Psoas muscle (tissue), 8 donors: ENCODE results near the gene GALT. TPM values are rescaled to one million over a fixed set of nuclear protein-coding genes. Genes with fewer than 3 reads are reported as not detected.

ENCODE experiments used
- ATAC-seq, 4 donors: fragments of 200-7000 bp; cut with Tn5 transposase; one replicate each; pipeline ENCODE4 v1.9.1; 2020; ENCODE audit warnings: moderate library complexity in 3 of 4, mild to moderate bottlenecking in 2 of 4
- DNase-seq, 2 donors: peaks; one replicate each; pipeline ENCODE4 v3.0.0-alpha.2; 2020
- H3K27ac ChIP-seq: fragments of 200-600 bp; one replicate; pipeline ENCODE4 v1.8.0; 2022
- H3K27me3 ChIP-seq, 3 donors: fragments of 200-600 bp in 1 of 3; one replicate each; pipeline versions ENCODE4 v1.6.1 to v1.8.0; 2013 to 2022; ENCODE audit warnings: low read length in 2 of 3, mild to moderate bottlenecking in 2 of 3, moderate library complexity in 1 of 3; ENCODE audit not compliant: insufficient read depth in 3 of 3
- H3K36me3 ChIP-seq, 2 donors: fragments of 200-600 bp in 1 of 2; one replicate each; pipeline versions ENCODE4 v1.6.1 to v1.8.0; 2013 to 2022; ENCODE audit warnings: low read depth in 1 of 2, mild to moderate bottlenecking in 1 of 2, moderate library complexity in 1 of 2; ENCODE audit not compliant: insufficient read depth in 1 of 2
- H3K4me1 ChIP-seq: fragments of 200-600 bp; one replicate; pipeline ENCODE4 v1.8.0; 2022
- H3K4me3 ChIP-seq: fragments of 200-600 bp; one replicate; pipeline ENCODE4 v1.8.0; 2022; ENCODE audit warnings: mild to moderate bottlenecking
- H3K9me3 ChIP-seq: fragments of 200-600 bp; one replicate; pipeline ENCODE4 v1.8.0; 2022
- CTCF ChIP-seq: fragments of 200-600 bp; IDR thresholded peaks from one replicate; pipeline ENCODE4 v1.8.0; 2022; ENCODE audit warnings: antibody characterized with exemption
- WGBS, 3 donors: extraction: QIAGEN DNeasy Blood & Tissue Kit; methylation state at CpG; one replicate each; pipeline versions ENCODE4 v1.1.6 to v1.1.7; 2013; 5-methylcytosine and 5-hydroxymethylcytosine counted together
- intact Hi-C, 2 donors: fragments of 100-400 bp; cut with DNase I; formaldehyde crosslinking; loops; one replicate each; pipeline versions ENCODE4 v1.11.0 to v1.14.2; 2022
- polyA plus RNA-seq, 3 donors: library from polyadenylated mRNA; stranded (reverse); fragments of 200-250 nt; gene quantifications; one replicate each; pipeline ENCODE4 v1.2.3, GENCODE V29; 2013
- total RNA-seq, 4 donors: library from RNA; stranded (reverse); fragmentation: NEBNext Ultra II Directional in 2 of 4; extraction: Animal tissue kit (Norgen Biotek cat#: 25700) in 2 of 4; gene quantifications; one replicate each; pipeline versions ENCODE4 v1.2.1 to v1.2.4, GENCODE V29; 2021 to 2023
- donor health status: healthy with polysubstance abuse.
- donor health status: DM: no; HTN: no; CAD: no; lungs with moderate emphysema.
- donor health status: Bipolar disorder and iron deficiency.
- donor health status: healthy.
- donor health status: DM: yes; HTN: yes; CAD: no.
- donor health status: DM: no; HTN: no; CAD: no.
- donor health status: DM: no; HTN: no; CAD: no.
- donor health status: DM: yes; HTN: yes; CAD: no.

GALT gene
- total and polyA plus RNA-seq, 7 donors: 9.5 to 40.6 (median 17.7) TPM

GRCh38 chr9:34634551-34635248, 11.8 kb upstream of the GALT start:
- DNase-seq: peak in 1 of 2 donors; percentile 0
- intact Hi-C loops: no loop called here
- WGBS, 3 donors: 44 to 66% (median 50%) methylated on average over 3 of the region's 3 CpGs

GRCh38 chr9:34635556-34635955, 10.9 kb upstream of the GALT start:
- Histone ChIP-seq H3K4me3 (no peak overlapping the region), H3K9me3 (no peaks in the 10 kb centered on the region), H3K4me1 (peaks cover 26% of the 10 kb centered on the region), H3K27me3 (no peaks in the 10 kb centered on the region), H3K27ac (no peak overlapping the region), H3K36me3 (peaks cover 0 to 12% of the 10 kb centered on the region in 2 donors)
- WGBS, 3 donors: 85 to 93% (median 87%) methylated on average over 14 of the region's 14 CpGs
- intact Hi-C loops: no loop called here
- ATAC-seq (no peak), DNase-seq (peak in 1 of 2 donors; percentile 8)
- no peak for TF ChIP-seq CTCF

More at GRCh38 chr9:34634551-34635248, 11.8 kb upstream of the GALT start:
- Histone ChIP-seq H3K27ac (no peak overlapping the region), H3K4me3 (no peak overlapping the region), H3K27me3 (peaks cover 0 to 6% (median 0%) of the 10 kb centered on the region in 3 donors), H3K4me1 (peaks cover 26% of the 10 kb centered on the region), H3K36me3 (peaks cover 0 to 12% of the 10 kb centered on the region in 2 donors), H3K9me3 (no peaks in the 10 kb centered on the region)
- ATAC-seq: no peak
- no peak for TF ChIP-seq CTCF

- Histone ChIP-seq H3K4me1 (peaks cover 26% of the 10 kb centered on the region), H3K4me3 (peak overlapping the region; percentile 94), H3K27me3 (no peaks in the 10 kb centered on the region), H3K36me3 (peaks cover 0 to 12% of the 10 kb centered on the region in 2 donors), H3K27ac (peak overlapping the region; percentile 91), H3K9me3 (no peaks in the 10 kb centered on the region)
- no peak for DNase-seq
- ATAC-seq: no peak
- 5% methylated on average over 22 to 23 of the region's 23 CpGs for WGBS, 3 donors
- intact Hi-C loops: no loop called here
- no peak for TF ChIP-seq CTCF
These were observed 9.6 kb upstream of the GALT start for GRCh38 chr9:34636791-34637355.

- DNase-seq (peak; percentile 96 to 97), ATAC-seq (peak; percentile 95 to 97 (median 96))
- TF ChIP-seq CTCF: no peak
- Histone ChIP-seq H3K27me3 (no peaks in the 10 kb centered on the region), H3K36me3 (peaks cover 0 to 12% of the 10 kb centered on the region in 2 donors), H3K4me3 (peak within 1 kb of the TSS; percentile 94), H3K27ac (peak within 1 kb of the TSS; percentile 91), H3K9me3 (no peaks in the 10 kb centered on the region), H3K4me1 (peaks cover 26% of the 10 kb centered on the region)
- intact Hi-C loops: no loop called here
- WGBS, 3 donors: 0 to 1% (median 1%) methylated on average over 54 to 74 of the region's 74 CpGs
These were observed 8.9 kb upstream of the GALT start, which contains the start of gene SIGMAR1 for GRCh38 chr9:34637356-34638137. Gene SIGMAR1 (minus strand): TSS chr9:34637787. CDS start chr9:34637697, 90 bp downstream.
